ENCODE data around the gene ACOXL. TPM values are rescaled to one million over a fixed set of nuclear protein-coding genes. Genes with fewer than 3 reads are reported as not detected.

Gene ACOXL
- total and polyA plus RNA-seq, 2 donors (not counting 3 experiments of a cell fraction or from before 2014, with no cell fraction given) = not detected

- no TSS peak for BruUV-seq (replicated peaks)
- Histone ChIP-seq H3K4me1 (ENCODE audit: control insufficient read depth, extremely low read depth, insufficient read depth, low read length) (no peaks in the 10 kb centered on the region), H4K20me1 (replicated peaks; ENCODE audit: control insufficient read depth, extremely low read depth, insufficient read depth, low read length) (no peaks in the 10 kb centered on the region), H3K27ac (ENCODE audit: insufficient read depth, low read depth, low read length) (no peak overlapping the region), H3K4me3 (replicated peaks in 1 of 3; ENCODE audit: insufficient read depth in 1 of 3, low read depth in 1 of 3, low read length in 3 of 3) (no peak overlapping the region), H3K9me1 (replicated peaks; ENCODE audit: control insufficient read depth, extremely low read depth, insufficient read depth, low read length) (no peaks in the 10 kb centered on the region), H3K9me3 (replicated peaks; ENCODE audit: control insufficient read depth, insufficient read depth, low read length) (no peaks in the 10 kb centered on the region), H3K27me3 (ENCODE audit: control insufficient read depth in 2 of 2, insufficient read depth in 2 of 2, low read length in 2 of 2) (peaks cover 4 to 14% of the 10 kb centered on the region in 2 experiments), H3K4me2 (ENCODE audit: insufficient read depth, low read length) (no peak overlapping the region), H3K79me2 (ENCODE audit: control insufficient read depth, insufficient read depth, low read length) (no peaks in the 10 kb centered on the region), H3K9ac (replicated peaks; ENCODE audit: extremely low read depth, insufficient read depth, low read length) (no peak overlapping the region), H3K36me3 (ENCODE audit: control insufficient read depth in 2 of 2, extremely low read depth in 1 of 2, insufficient read depth in 2 of 2, low read length in 2 of 2) (no peaks in the 10 kb centered on the region), H2AFZ (ENCODE audit: low read depth, low read length) (no peak overlapping the region)
- TF ChIP-seq FOS (IDR thresholded peaks at IDR 0.05; ENCODE audit: borderline replicate concordance, insufficient read depth, low read length) (no peak), POLR2A (IDR thresholded peaks at IDR 0.05; ENCODE audit: low read depth, low read length) (no peak), EZH2 (IDR thresholded peaks at IDR 0.05; ENCODE audit: borderline replicate concordance, low read depth, low read length, severe bottlenecking) (no peak), POLR2AphosphoS5 (IDR thresholded peaks at IDR 0.05; ENCODE audit: insufficient read depth, low read depth, low read length) (no peak), GATA2 (IDR thresholded peaks at IDR 0.05; ENCODE audit: insufficient read depth, insufficient read length, low read depth, low read length) (no peak), CTCF (IDR thresholded peaks at IDR 0.05; ENCODE audit: extremely low read depth in 1 of 2, insufficient read depth in 1 of 2, low read depth in 1 of 2, low read length in 2 of 2) (no peak), JUN (IDR thresholded peaks at IDR 0.05; ENCODE audit: borderline replicate concordance, insufficient read depth, insufficient read length, low read depth) (no peak), MAX (IDR thresholded peaks at IDR 0.05; ENCODE audit: insufficient read depth, insufficient read length) (no peak), MYC (IDR thresholded peaks at IDR 0.05; ENCODE audit: low read depth, low read length) (no peak)
- dilution Hi-C loops (cut with MboI; ENCODE audit: extremely low pct_ligation_motif_present, low sequenced_read_pairs) (no loop called here), intact Hi-C loops (cut with micrococcal nuclease) (no loop called here)
- ChIA-PET CTCF (interaction anchor here (0.7 kb wide), 1 partner anchor 95 kb away, joined by 3 read pairs; no protein-coding TSS in a partner anchor), POLR2A (no interaction called here)
- DNase-seq (ENCODE audit: low read depth, low spot score) = no peak
- FAIRE-seq = no peak
These were observed 144.9 kb downstream of the ACOXL start for GRCh38 chr2:110877031-110877827.
